ENCODE results near the gene EMX1.
A peak's percentile ranks its signal among the peaks of the same experiment; 100 is the strongest.

Gene EMX1

GRCh38 chr2:72917138-72917876, at the start of gene EMX1:
EMX1 (plus strand) TSS chr2:72917519; CDS start chr2:72917853, 334 bp downstream.
- no peak for FAIRE-seq
- peak; percentile 87 for DNase-seq (ENCODE audit: insufficient read length, low spot score)

GRCh38 chr2:72871060-72871459, 46.3 kb upstream of the EMX1 start:
- no peak for DNase-seq (ENCODE audit: insufficient read length, low spot score)
- no peak for FAIRE-seq

GRCh38 chr2:72871880-72872279, 45.4 kb upstream of the EMX1 start:
- FAIRE-seq (no peak), DNase-seq (ENCODE audit: insufficient read length, low spot score) (no peak)

GRCh38 chr2:72883356-72883962, 33.9 kb upstream of the EMX1 start:
- no peak for DNase-seq (ENCODE audit: insufficient read length, low spot score)
- FAIRE-seq: no peak

GRCh38 chr2:72886505-72887031, 30.8 kb upstream of the EMX1 start:
- FAIRE-seq (no peak), DNase-seq (ENCODE audit: insufficient read length, low spot score) (no peak)

GRCh38 chr2:72887032-72887739, 30.1 kb upstream of the EMX1 start, which contains the start of gene SPR:
SPR (plus strand) TSS chr2:72887408; CDS start chr2:72887433, 25 bp downstream.
- DNase-seq (ENCODE audit: insufficient read length, low spot score) (peak; percentile 51), FAIRE-seq (peak; percentile 68)

- DNase-seq (ENCODE audit: insufficient read length, low spot score): peak; percentile 48
- FAIRE-seq: peak; percentile 42
Observed at GRCh38 chr2:72887740-72888437, 29.4 kb upstream of the EMX1 start.

GRCh38 chr2:72888438-72889202, 28.7 kb upstream of the EMX1 start:
- DNase-seq (ENCODE audit: insufficient read length, low spot score) (no peak), FAIRE-seq (no peak)

- FAIRE-seq: no peak
Observed at GRCh38 chr2:72889991-72890390, 27.3 kb upstream of the EMX1 start.

GRCh38 chr2:72891091-72891818, 26.1 kb upstream of the EMX1 start:
- no peak for DNase-seq (ENCODE audit: insufficient read length, low spot score)
- FAIRE-seq: no peak

More at GRCh38 chr2:72889991-72890390, 27.3 kb upstream of the EMX1 start:
- DNase-seq (ENCODE audit: insufficient read length, low spot score): no peak

- peak; percentile 66 for DNase-seq (ENCODE audit: insufficient read length, low spot score)
- FAIRE-seq: no peak
Observed at GRCh38 chr2:72892506-72893173, 24.7 kb upstream of the EMX1 start.

- peak; percentile 44 for DNase-seq (ENCODE audit: insufficient read length, low spot score)
- no peak for FAIRE-seq
Observed at GRCh38 chr2:72893594-72894319, 23.6 kb upstream of the EMX1 start.

GRCh38 chr2:72894514-72894913, 22.8 kb upstream of the EMX1 start:
- no peak for FAIRE-seq

GRCh38 chr2:72895154-72895553, 22.2 kb upstream of the EMX1 start:
- DNase-seq (ENCODE audit: insufficient read length, low spot score): no peak
- FAIRE-seq: no peak

More at GRCh38 chr2:72894514-72894913, 22.8 kb upstream of the EMX1 start:
- DNase-seq (ENCODE audit: insufficient read length, low spot score): no peak

GRCh38 chr2:72895759-72896281, 21.5 kb upstream of the EMX1 start:
- no peak for DNase-seq (ENCODE audit: insufficient read length, low spot score)
- no peak for FAIRE-seq

- FAIRE-seq: no peak
Observed at GRCh38 chr2:72896446-72896845, 20.9 kb upstream of the EMX1 start.

GRCh38 chr2:72897785-72898584, 19.3 kb upstream of the EMX1 start:
- DNase-seq (ENCODE audit: insufficient read length, low spot score) (no peak), FAIRE-seq (no peak)

More at GRCh38 chr2:72896446-72896845, 20.9 kb upstream of the EMX1 start:
- DNase-seq (ENCODE audit: insufficient read length, low spot score): no peak
